Fibroblast of the aortic adventitia (primary cell): ENCODE results near the gene ESR1. TPM values are rescaled to one million over a fixed set of nuclear protein-coding genes. Genes with fewer than 3 reads are reported as not detected.

Source experiments
- DNase-seq: peaks from one replicate; pipeline ENCODE4 v3.0.0-alpha.2; 2010; ENCODE audit warnings: low read depth
- H3K4me3 ChIP-seq: 2 replicates; pipeline ENCODE4 v1.5.1; 2011; ENCODE audit warnings: low read depth, mild to moderate bottlenecking, control low read depth, low read length, moderate library complexity
- total RNA-seq: library from RNA; depleted of rRNA; stranded (reverse); fragments of >200 nt; gene quantifications from 2 replicates; pipeline ENCODE4 v1.2.3, GENCODE V29; 2012; ENCODE audit warnings: low replicate concordance
- TF ChIP-seq, protein P1 (sequence below): IDR thresholded peaks from 2 replicates; pipeline ENCODE4 v1.5.1; 2011; ENCODE audit warnings: mild to moderate bottlenecking, low read length, control low read depth, inconsistent platforms; ENCODE audit not compliant: insufficient read depth

Gene ESR1
- total RNA-seq, 1 donor = 2.7 TPM

GRCh38 chr6:152170313-152170701, 362.8 kb downstream of the ESR1 start:
- TF ChIP-seq, protein P1, sequence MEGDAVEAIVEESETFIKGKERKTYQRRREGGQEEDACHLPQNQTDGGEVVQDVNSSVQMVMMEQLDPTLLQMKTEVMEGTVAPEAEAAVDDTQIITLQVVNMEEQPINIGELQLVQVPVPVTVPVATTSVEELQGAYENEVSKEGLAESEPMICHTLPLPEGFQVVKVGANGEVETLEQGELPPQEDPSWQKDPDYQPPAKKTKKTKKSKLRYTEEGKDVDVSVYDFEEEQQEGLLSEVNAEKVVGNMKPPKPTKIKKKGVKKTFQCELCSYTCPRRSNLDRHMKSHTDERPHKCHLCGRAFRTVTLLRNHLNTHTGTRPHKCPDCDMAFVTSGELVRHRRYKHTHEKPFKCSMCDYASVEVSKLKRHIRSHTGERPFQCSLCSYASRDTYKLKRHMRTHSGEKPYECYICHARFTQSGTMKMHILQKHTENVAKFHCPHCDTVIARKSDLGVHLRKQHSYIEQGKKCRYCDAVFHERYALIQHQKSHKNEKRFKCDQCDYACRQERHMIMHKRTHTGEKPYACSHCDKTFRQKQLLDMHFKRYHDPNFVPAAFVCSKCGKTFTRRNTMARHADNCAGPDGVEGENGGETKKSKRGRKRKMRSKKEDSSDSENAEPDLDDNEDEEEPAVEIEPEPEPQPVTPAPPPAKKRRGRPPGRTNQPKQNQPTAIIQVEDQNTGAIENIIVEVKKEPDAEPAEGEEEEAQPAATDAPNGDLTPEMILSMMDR = no peak
- H3K4me3 ChIP-seq = no peak overlapping the region
- DNase-seq = no peak

GRCh38 chr6:152170702-152171667, 363.5 kb downstream of the ESR1 start:
- DNase-seq = peak; percentile 77
- no peak overlapping the region for H3K4me3 ChIP-seq
- TF ChIP-seq, protein P1 = no peak

GRCh38 chr6:152173321-152173720, 365.8 kb downstream of the ESR1 start:
- DNase-seq = no peak
- no peak overlapping the region for H3K4me3 ChIP-seq
- TF ChIP-seq, protein P1 = no peak

DNA sequence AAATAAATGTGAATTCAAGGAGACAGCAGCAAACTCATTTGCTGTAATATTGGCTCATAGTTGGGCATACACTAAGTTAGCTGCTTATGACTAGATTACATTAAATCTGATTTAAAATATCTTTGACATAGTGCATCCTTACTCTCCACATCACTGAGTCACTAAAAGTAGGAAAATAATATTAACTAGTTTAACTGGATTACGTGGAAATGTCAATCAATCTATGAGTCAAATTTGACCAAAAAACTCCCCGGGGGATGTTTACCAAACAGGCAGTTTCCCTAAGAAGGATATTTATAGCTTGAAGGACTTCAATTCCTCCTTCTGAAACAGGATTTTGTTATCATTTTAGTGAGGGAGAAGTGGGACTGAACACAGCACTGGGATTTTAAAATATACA, 366.5 kb downstream of the ESR1 start:
- no peak overlapping the region for H3K4me3 ChIP-seq
- TF ChIP-seq, protein P1 = no peak
- no peak for DNase-seq

DNA sequence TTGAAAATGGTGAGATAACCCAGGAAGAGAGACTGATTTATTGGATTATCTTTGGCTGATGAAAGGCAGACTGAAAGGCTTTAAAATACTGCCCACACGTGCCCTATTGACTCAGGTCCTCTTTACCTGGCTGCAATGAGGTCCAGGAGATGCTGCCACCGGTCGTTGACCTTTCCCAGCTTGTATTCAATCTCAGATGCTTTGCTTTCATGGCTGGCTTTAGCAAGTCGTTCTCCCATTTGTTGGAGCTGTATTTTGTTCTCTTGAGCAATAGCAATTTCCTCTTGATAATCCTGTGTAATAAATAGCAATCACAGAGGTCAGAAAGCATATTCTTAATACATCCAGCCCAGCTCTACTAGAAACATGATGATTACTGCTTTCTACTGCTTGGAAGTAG, 368.8 kb downstream of the ESR1 start:
- TF ChIP-seq, protein P1 = no peak
- H3K4me3 ChIP-seq = no peak overlapping the region
- DNase-seq = no peak
